Activated CD4-positive, alpha-beta T cell treated with anti-CD3 and anti-CD28 coated beads, Interleukin-2, amount 10 ng/mL, durations not matched to agents 7 days and 5 days (primary cell): ENCODE measurements around the gene NRGN. TPM values are rescaled to one million over a fixed set of nuclear protein-coding genes. Genes with fewer than 3 reads are reported as not detected.
"Not testable (repeated sequence)": the region's sequence is repeated elsewhere in the genome, so short reads cannot be mapped to it uniquely, and the experiment has no call there.

ENCODE experiments used
- CTCF ChIA-PET: fragments of 350-600 bp; sonication (Branson Sonifier 250); formaldehyde crosslinking; loops from one replicate; lab custom pipeline; 2021; ENCODE audit warnings: antibody characterized with exemption; lab: Charles Lee
- POLR2A ChIA-PET: fragments of 350-600 bp; sonication (Branson Sonifier 250); formaldehyde crosslinking; loops from one replicate; lab custom pipeline; 2021; ENCODE audit warnings: antibody characterized with exemption; lab: Charles Lee
- DNase-seq: peaks from one replicate; pipeline ENCODE4 v3.0.0-alpha.2; 2020
- H3K27ac Mint-ChIP-seq: one replicate; pipeline ENCODE4 v1.8.0; 2021; ENCODE audit warnings: mild to moderate bottlenecking, moderate library complexity, mixed read lengths
- H3K27me3 Mint-ChIP-seq: one replicate; pipeline ENCODE4 v1.8.0; 2021; ENCODE audit warnings: mixed read lengths
- H3K36me3 Mint-ChIP-seq: one replicate; pipeline ENCODE4 v1.8.0; 2021; ENCODE audit warnings: low read depth, mixed read lengths
- H3K4me1 Mint-ChIP-seq: one replicate; pipeline ENCODE4 v1.8.0; 2021; ENCODE audit warnings: mixed read lengths
- H3K4me3 Mint-ChIP-seq: one replicate; pipeline ENCODE4 v1.8.0; 2021; ENCODE audit warnings: mild to moderate bottlenecking, moderate library complexity, mixed read lengths
- H3K9me3 Mint-ChIP-seq: one replicate; pipeline ENCODE4 v1.8.0; 2021; ENCODE audit warnings: mixed read lengths
- total RNA-seq, 2 experiments: library from RNA; stranded (reverse); gene quantifications; one replicate each; pipeline ENCODE4 v1.2.3, GENCODE V29; 2021

NRGN gene
- total RNA-seq, 2 experiments from 2014 or later, result 8.9 to 11.6 TPM

DNA sequence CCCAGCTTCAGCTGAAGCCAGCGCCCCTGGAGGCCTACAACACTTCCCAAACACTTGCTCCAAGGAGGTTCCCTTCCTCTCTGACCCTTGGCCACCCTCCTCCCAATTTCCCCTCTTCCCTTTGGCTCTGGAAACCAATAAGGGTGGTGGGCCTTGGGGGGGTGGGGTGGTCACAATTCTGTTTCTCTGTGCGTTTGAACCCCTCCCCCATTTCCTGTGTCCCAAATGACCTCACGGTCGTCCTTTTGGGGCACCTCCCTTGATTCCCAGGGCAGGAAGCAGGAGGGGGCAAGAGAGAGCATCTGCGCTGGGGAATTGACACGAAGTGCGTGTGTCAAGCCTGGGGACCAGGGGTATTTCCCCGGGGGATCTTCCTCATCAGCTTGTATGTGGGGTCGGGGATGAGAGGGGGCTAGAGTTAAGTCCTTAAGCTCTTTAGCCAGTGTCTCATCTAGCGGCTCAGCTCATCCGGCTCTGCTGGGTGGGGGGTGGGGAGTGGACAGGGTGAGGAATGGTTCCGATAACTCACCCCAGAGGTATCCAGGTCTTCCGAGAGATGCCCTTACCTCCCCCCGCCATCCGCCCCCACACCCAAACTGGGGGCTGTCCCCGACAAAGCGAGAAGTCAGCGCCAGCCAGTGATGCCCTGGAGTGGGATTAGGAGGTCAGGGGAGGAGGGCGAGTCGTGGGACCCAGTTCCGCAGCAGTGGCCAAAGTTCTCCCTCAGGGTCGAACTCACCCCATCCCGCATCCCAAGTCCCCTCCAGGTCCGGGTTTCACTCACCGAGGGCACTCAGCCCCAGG is 21.8 kb downstream of the NRGN start:
- Mint-ChIP-seq H3K27ac (no peak overlapping the region), H3K4me1 (peaks cover 23% of the 10 kb centered on the region), H3K4me3 (peak overlapping the region; percentile 85), H3K27me3 (peaks cover 48% of the 10 kb centered on the region), H3K36me3 (peaks cover 5% of the 10 kb centered on the region), H3K9me3 (no peaks in the 10 kb centered on the region)
- CTCF ChIA-PET, result interaction anchor here (0.6 to 2.5 kb wide), 9 partner anchors 9 to 146 kb away, joined by 3 to 8 read pairs (median 4); partner anchors contain the start of genes SIAE and SPA17
- POLR2A ChIA-PET, result interaction anchor here (0.6 kb wide), 1 partner anchor 82 kb away, joined by 3 read pairs; no protein-coding TSS in a partner anchor
- DNase-seq, result no peak

DNA sequence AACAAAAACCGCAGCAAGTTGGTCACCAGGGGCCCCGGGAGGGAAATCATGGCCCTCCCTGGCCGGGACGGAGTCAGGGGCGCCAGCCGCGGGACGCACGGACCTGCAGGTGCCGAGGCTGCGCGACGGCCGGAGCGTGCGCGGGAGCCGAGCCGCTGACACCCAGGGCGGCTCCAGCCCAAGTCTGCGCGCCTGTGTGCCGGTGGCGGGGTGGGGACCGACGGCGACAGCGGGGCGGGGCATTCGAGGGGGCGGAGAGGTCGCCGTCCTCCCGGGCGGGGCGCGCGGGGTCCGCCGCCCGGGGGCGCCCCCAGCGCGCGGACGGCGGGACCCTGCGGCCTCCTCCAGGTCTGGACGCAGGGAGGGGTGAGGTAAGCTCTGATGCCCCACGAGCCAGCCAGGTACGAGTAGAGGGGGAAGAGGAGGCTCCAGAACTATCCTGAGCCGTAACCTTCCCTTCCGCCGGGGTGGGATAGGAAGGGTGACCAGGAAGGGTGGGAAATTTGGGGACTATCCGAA is 22.4 kb downstream of the NRGN start, which contains the start of gene ESAM:
ESAM (minus strand) TSS at position 186 of the 519 bp plus-strand sequence; CDS start at position 50, 136 bp downstream.
- CTCF ChIA-PET, result interaction anchor here (0.5 to 3.6 kb wide), 18 partner anchors 9 to 806 kb away, joined by 3 to 22 read pairs (median 6); partner anchors contain the start of genes SIAE and SPA17
- POLR2A ChIA-PET, result no interaction called here
- H3K9me3 Mint-ChIP-seq, result no peaks in the 10 kb centered on the region
- H3K27ac Mint-ChIP-seq, result peak within 1 kb of the TSS; percentile 7
- H3K4me3 Mint-ChIP-seq, result peak within 1 kb of the TSS; percentile 85
- DNase-seq, result peak; percentile 69
- H3K27me3 Mint-ChIP-seq, result peaks cover 42% of the 10 kb centered on the region
- H3K4me1 Mint-ChIP-seq, result peaks cover 23% of the 10 kb centered on the region
- peaks cover 5% of the 10 kb centered on the region for H3K36me3 Mint-ChIP-seq

DNA sequence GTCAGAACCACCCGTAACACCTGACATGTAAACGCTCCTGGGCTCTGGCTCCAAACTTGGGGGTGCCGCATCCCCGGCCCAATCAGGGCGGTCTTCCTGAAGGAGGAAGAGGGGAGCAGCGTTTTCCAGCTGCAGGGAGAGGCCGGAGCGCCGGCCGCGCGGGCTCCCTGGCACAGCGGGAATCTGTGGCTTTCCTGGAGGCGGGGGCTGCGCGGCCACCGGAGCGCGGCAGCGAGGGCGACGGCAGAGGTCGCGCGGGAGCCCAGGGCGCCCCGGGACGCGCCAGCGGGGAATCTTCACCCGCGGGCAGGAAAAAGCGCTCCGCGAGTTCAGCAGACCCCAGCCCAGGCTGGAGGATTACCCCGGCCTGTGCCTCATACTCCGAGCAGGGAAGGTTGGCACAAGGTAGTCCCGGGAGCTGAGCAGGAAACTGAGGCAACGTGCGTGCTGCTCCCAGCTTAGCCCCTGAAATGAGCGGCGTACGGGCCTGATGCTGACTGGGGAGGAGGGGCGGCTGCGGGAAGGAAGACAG is 22.9 kb downstream of the NRGN start:
- H3K36me3 Mint-ChIP-seq, result peaks cover 7% of the 10 kb centered on the region
- no peak overlapping the region for H3K27ac Mint-ChIP-seq
- ChIA-PET CTCF (interaction anchor here (0.5 to 3.6 kb wide), 16 partner anchors 10 to 806 kb away, joined by 3 to 22 read pairs (median 6); no protein-coding TSS in a partner anchor), POLR2A (interaction anchor here (0.6 kb wide), 1 partner anchor 37 kb away, joined by 5 read pairs; the partner anchor contains the start of gene MSANTD2)
- DNase-seq, result no peak
- peak overlapping the region; percentile 85 for H3K4me3 Mint-ChIP-seq
- H3K4me1 Mint-ChIP-seq, result peaks cover 23% of the 10 kb centered on the region
- peaks cover 38% of the 10 kb centered on the region for H3K27me3 Mint-ChIP-seq
- no peaks in the 10 kb centered on the region for H3K9me3 Mint-ChIP-seq

DNA sequence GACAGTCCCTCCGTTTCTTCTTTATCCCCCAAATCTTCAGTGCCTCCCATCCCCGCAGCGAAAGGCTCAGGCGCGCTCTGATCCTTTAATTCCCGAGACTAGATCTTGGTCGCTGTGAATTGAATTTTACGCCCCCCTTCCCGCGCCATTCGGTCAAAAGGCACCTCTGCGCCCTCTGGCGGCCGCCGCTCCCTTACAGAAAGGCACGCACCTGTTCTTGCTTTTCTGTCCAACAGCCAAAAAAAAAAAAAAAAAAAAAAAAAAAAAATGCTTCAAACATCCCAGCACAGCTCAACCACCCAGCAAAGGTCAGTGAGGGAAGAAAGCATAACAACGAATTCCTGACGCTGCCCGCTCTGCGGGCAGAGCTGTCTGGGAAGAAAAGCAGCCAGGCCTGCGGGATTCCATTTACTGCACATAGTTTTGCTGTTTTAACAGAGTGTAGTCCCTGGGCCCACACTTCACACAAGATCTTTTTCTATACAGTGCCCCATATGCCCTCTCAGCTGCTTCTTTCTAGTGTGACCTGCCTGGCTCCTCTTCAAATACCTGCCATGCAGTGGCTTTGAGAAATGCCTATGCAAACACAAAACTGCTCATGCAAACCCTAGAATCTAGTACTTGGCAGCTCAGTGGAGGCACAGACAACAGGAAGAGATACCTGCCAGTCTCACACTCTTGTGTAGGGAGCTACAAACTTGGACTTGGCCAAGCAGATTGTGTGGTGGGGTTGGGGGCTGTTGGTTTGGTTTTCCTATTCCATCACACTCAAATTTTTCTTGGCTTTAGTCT is 23.6 kb downstream of the NRGN start:
- H3K27me3 Mint-ChIP-seq, result peaks cover 31% of the 10 kb centered on the region
- POLR2A ChIA-PET, result interaction anchor here (0.6 kb wide), 1 partner anchor 37 kb away, joined by 5 read pairs; the partner anchor contains the start of gene MSANTD2
- DNase-seq, result peak; percentile 87
- CTCF ChIA-PET, result interaction anchor here (0.6 to 3.6 kb wide), 20 partner anchors 10 to 229 kb away, joined by 3 to 22 read pairs (median 4); partner anchors contain the start of genes MSANTD2, SIAE and SPA17
- peak overlapping the region; percentile 85 for H3K4me3 Mint-ChIP-seq
- H3K4me1 Mint-ChIP-seq, result peaks cover 20% of the 10 kb centered on the region
- H3K9me3 Mint-ChIP-seq, result no peaks in the 10 kb centered on the region
- peaks cover 8% of the 10 kb centered on the region for H3K36me3 Mint-ChIP-seq
- H3K27ac Mint-ChIP-seq, result peak overlapping the region; percentile 7

DNA sequence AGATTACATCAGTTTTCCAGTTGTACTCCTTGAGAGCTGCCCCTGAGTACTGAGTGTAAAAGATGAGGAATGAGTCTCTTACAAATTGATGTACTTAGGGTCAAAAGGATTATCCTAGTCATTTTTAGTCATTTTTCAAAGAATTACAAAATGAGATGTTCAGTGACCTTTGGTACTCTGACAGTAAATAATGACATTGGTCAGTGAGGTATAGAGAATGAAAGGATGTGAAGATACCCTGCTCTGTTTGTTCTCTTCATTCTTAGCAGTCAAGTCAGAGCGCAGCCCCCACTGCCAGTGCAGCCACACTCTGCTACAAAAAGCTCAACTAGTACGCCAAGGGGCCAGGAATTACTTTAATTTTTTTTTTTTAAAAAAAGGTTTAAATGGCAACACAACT is 26.4 kb downstream of the NRGN start:
- Mint-ChIP-seq H3K4me1 (peaks cover 11% of the 10 kb centered on the region), H3K9me3 (no peaks in the 10 kb centered on the region), H3K27ac (no peak overlapping the region), H3K36me3 (peaks cover 10% of the 10 kb centered on the region), H3K27me3 (peaks cover 8% of the 10 kb centered on the region), H3K4me3 (no peak overlapping the region)
- ChIA-PET CTCF (interaction anchor here (0.6 to 0.9 kb wide), 3 partner anchors 48 to 105 kb away, joined by 3 to 5 read pairs (median 3); no protein-coding TSS in a partner anchor), POLR2A (interaction anchor here (0.6 kb wide), 1 partner anchor 340 kb away, joined by 9 read pairs; no protein-coding TSS in a partner anchor)
- no peak for DNase-seq

DNA sequence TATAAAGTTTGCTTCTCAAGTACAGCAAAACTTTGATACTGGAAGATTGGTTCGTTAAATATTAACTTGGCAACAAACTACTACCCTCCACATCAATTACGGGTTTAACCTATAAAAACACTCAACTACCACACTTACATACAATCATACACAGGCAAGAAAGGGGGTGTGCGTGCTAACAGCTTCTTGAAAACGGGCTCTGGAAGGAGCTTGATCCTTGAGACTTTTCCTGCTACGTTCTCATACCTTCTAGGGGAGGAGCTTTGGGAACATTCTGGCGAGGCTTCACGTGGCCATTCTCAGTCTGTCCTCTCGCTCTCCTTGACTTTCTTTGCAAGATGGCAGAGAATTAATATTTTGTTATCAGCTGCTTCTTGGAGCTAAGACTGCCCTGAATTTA is 29.2 kb downstream of the NRGN start:
- POLR2A ChIA-PET, result no interaction called here
- no peaks in the 10 kb centered on the region for H3K9me3 Mint-ChIP-seq
- DNase-seq, result no peak
- H3K4me1 Mint-ChIP-seq, result no peaks in the 10 kb centered on the region
- H3K27me3 Mint-ChIP-seq, result no peaks in the 10 kb centered on the region
- H3K36me3 Mint-ChIP-seq, result peaks cover 14% of the 10 kb centered on the region
- CTCF ChIA-PET, result interaction anchor here (0.9 to 1.9 kb wide), 2 partner anchors 10 to 22 kb away, joined by 3 to 5 read pairs; no protein-coding TSS in a partner anchor
- H3K4me3 Mint-ChIP-seq, result no peak overlapping the region
- H3K27ac Mint-ChIP-seq, result no peak overlapping the region

DNA sequence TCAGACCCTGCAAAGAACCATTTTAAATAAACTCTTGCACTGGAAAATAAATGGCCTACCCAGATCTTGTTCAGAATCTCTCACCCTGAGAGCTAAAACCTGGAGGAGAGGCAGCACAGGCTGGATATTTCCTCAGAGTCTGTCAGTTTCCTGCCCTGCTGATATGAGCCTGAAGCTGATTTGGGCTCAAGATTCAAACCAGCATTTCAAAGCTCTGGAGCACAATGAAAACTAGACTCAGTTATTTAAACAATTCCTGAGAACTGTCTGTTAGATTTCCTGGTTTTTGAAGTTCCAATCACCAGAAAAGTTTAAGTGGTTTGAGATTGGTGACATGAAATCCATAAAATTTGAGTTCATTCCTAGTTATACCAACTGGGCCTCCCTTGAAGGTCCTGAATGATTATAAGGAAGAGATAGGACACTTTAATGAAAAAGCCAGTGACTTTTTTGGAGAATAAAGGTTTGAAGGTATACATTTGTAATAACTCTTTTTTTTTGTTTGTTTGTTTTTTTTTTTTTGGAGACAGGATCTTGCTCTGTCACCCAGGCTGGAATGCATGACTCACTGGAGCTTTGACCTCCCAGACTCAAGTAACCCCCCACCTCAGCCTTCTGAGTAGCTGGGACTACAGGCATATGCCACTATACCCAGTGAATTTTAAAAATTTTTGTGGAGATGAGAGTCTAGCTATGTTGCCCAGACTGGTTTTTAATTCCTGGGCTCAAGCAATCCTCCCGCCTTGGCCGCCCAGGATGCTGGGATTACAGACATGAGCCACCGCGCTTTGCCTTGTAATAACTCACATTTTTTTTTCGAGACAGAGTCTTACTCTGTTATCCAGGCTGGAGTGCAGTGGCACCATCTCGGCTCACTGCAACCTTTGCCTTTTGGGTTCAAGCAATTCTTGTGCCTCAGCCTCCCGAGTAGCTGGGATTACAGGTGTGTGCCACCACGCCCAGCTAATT is 30.3 kb downstream of the NRGN start:
- Mint-ChIP-seq H3K4me3 (no peak overlapping the region), H3K4me1 (no peaks in the 10 kb centered on the region), H3K27ac (no peak overlapping the region), H3K9me3 (no peaks in the 10 kb centered on the region), H3K36me3 (peaks cover 14% of the 10 kb centered on the region), H3K27me3 (no peaks in the 10 kb centered on the region)
- DNase-seq, result no peak
- ChIA-PET POLR2A (no interaction called here), CTCF (interaction anchor here (0.7 to 3.2 kb wide), 4 partner anchors 17 to 100 kb away, joined by 3 to 11 read pairs (median 4); no protein-coding TSS in a partner anchor)

DNA sequence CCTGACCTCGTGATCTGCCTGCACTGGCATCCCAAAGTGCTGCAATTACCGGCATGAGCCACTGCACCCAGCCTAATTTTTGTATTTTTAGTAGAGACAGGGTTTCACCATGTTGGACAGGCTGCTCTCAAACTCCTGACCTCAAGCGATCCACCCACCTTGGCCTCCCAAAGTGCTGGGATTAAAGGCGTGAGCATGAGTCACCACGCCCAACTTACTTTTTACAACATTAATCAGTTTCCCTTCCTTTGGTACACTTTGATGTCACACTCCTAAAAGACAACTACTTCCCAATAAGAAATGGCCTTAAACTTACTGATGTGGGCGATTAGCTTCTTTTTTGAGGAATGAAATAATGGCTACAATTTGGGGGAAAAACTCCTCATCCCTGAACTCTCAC is 31.2 kb downstream of the NRGN start:
- CTCF ChIA-PET, result interaction anchor here (1.8 to 3.2 kb wide), 2 partner anchors 67 to 101 kb away, joined by 4 to 11 read pairs; no protein-coding TSS in a partner anchor
- H3K27ac Mint-ChIP-seq, H3K4me3 Mint-ChIP-seq, H3K9me3 Mint-ChIP-seq, POLR2A ChIA-PET, H3K4me1 Mint-ChIP-seq, H3K27me3 Mint-ChIP-seq, DNase-seq: not testable (repeated sequence)
- peaks cover 13% of the 10 kb centered on the region for H3K36me3 Mint-ChIP-seq

DNA sequence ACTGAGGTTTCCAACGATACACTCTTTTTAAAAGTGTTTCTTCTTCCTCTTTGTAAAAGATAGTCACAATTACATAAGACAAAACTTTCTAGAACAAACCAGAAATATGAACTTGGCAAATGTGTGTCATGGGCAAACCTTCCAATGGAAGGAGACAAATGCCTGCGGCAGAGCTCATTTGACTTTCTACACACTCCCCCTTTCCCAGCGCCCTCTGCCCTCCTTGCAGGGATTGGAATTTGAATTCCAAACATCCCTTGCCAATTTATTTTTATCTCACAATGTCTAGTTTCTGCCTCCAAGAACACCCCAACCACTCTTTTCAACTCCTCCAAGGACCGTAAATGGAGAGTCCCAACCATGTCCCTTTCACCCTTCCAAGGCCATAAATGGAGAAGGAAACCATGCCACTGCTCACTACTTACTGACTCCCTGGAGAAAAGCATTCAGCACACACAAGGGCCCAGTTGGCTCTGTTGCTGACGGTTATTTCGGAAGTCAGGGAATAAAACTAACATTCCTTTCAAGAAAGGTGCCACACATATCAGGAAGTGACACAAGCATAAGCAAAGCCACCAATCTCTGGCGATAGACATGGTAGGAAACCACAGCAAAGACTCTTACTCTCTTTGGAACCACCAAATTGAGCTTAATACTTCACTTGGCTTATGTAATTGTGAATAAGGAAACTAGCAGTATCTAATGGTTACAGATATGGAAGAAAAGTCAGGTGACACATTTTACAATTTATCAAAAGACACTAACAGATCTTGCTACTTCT is 37.3 kb downstream of the NRGN start:
- Mint-ChIP-seq H3K36me3 (peaks cover 10% of the 10 kb centered on the region), H3K27me3 (no peaks in the 10 kb centered on the region), H3K9me3 (no peaks in the 10 kb centered on the region), H3K27ac (no peak overlapping the region), H3K4me3 (no peak overlapping the region), H3K4me1 (peaks cover 20% of the 10 kb centered on the region)
- ChIA-PET CTCF (interaction anchor here (0.5 to 2.4 kb wide), 2 partner anchors 13 to 428 kb away, joined by 3 to 9 read pairs; no protein-coding TSS in a partner anchor), POLR2A (no interaction called here)
- DNase-seq, result no peak

DNA sequence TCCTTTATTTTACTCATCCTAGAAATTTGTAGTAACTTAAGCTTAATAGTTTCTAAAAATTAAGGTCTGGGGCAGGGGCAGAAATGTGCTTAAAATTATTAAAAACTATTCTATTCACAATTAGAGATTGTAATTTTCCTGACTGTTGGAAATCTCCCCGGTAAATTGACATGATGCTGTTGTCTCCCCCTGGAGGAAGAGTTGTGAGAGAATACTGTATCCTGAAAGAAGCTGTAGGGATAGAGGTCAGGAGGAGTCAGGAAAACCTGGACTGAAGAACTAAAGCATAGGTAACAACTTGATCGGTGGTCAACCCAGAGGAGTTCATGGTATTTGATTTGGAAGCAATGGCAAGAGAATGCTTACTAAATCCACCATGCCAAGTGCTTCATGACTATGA is 38.5 kb downstream of the NRGN start:
- ChIA-PET POLR2A (no interaction called here), CTCF (interaction anchor here (1.3 to 2.4 kb wide), 2 partner anchors 10 to 15 kb away, joined by 5 to 9 read pairs; no protein-coding TSS in a partner anchor)
- H3K27me3 Mint-ChIP-seq, result no peaks in the 10 kb centered on the region
- no peak overlapping the region for H3K4me3 Mint-ChIP-seq
- H3K36me3 Mint-ChIP-seq, result peaks cover 10% of the 10 kb centered on the region
- no peaks in the 10 kb centered on the region for H3K9me3 Mint-ChIP-seq
- no peak for DNase-seq
- H3K4me1 Mint-ChIP-seq, result peaks cover 20% of the 10 kb centered on the region
- H3K27ac Mint-ChIP-seq, result no peak overlapping the region
